Lower leg skin (tissue), 4 donors: ENCODE data around the gene ANXA1. TPM values are rescaled to one million over a fixed set of nuclear protein-coding genes. Genes with fewer than 3 reads are reported as not detected.

Experiments used
- DNase-seq, 2 donors: peaks; one replicate each; pipeline ENCODE4 v3.0.0-alpha.2; 2019; ENCODE audit warnings: low spot score in 2 of 2
- H3K4me3 ChIP-seq: fragments of 200-600 bp; sonication (generic); 2 replicates; pipeline ENCODE4 v1.5.1; 2017; ENCODE audit warnings: mild to moderate bottlenecking, low read depth; ENCODE audit not compliant: poor library complexity, severe bottlenecking
- CTCF ChIP-seq, 3 donors: fragments of 450-650 bp; IDR thresholded peaks; one replicate each; pipeline ENCODE4 v1.5.1; 2016; ENCODE audit warnings: antibody characterized with exemption in 3 of 3, mild to moderate bottlenecking in 3 of 3, moderate library complexity in 2 of 3
- POLR2A ChIP-seq, 2 donors: fragments of 450-650 bp; IDR thresholded peaks; one replicate each; pipeline ENCODE4 v1.6.1; 2016 to 2017; ENCODE audit warnings: antibody characterized with exemption in 2 of 2, mild to moderate bottlenecking in 1 of 2, moderate library complexity in 1 of 2
- WGBS, 2 donors: methylation state at CpG; one replicate each; pipeline ENCODE4 v1.1.5; 2018; 5-methylcytosine and 5-hydroxymethylcytosine counted together
- intact Hi-C: fragments of 100-400 bp; cut with DNase I; formaldehyde crosslinking; loops from one replicate; pipeline ENCODE4 v1.15.0; 2023; ENCODE audit warnings: low total_unique reads
- total RNA-seq, 4 donors: library from RNA; depleted of rRNA; stranded (reverse); fragments of >200 nt; gene quantifications; one replicate each; pipeline ENCODE4 v1.1.0, GENCODE V29; 2016

ANXA1 gene
- total RNA-seq, 4 donors from 2014 or later, result 146 to 284 (median 173) TPM

GRCh38 chr9:73173557-73174329, 22.1 kb downstream of the ANXA1 start:
- intact Hi-C loops, result no loop called here
- no peak for TF ChIP-seq CTCF (IDR thresholded peaks at IDR 0.05)

GRCh38 chr9:73174330-73174980, 22.8 kb downstream of the ANXA1 start:
- intact Hi-C loops, result no loop called here
- DNase-seq, result no peak
- TF ChIP-seq CTCF (IDR thresholded peaks at IDR 0.05) (no peak), POLR2A (IDR thresholded peaks at IDR 0.05) (no peak)
- WGBS, 2 donors, result 91 to 94% methylated on average over 2 of the region's 2 CpGs
- H3K4me3 ChIP-seq, result no peak overlapping the region

More at GRCh38 chr9:73173557-73174329, 22.1 kb downstream of the ANXA1 start:
- WGBS, 2 donors, result 84 to 86% methylated on average over 3 of the region's 3 CpGs
- no peak for DNase-seq
- no peak overlapping the region for H3K4me3 ChIP-seq

- TF ChIP-seq POLR2A (IDR thresholded peaks at IDR 0.05), result no peak
- no peak for TF ChIP-seq CTCF (IDR thresholded peaks at IDR 0.05)
- DNase-seq, result no peak
- 31 to 37% methylated on average over 4 of the region's 4 CpGs for WGBS, 2 donors
- intact Hi-C loops, result loop anchor here (5.0 kb wide), 1 partner anchor 59 kb away; no protein-coding TSS in a partner anchor
- no peak overlapping the region for H3K4me3 ChIP-seq
Observed at GRCh38 chr9:73176450-73176875, 24.8 kb downstream of the ANXA1 start.

- TF ChIP-seq POLR2A (IDR thresholded peaks at IDR 0.05) (no peak), CTCF (IDR thresholded peaks at IDR 0.05) (no peak)
- H3K4me3 ChIP-seq, result no peak overlapping the region
- intact Hi-C loops, result loop anchor here (5.0 kb wide), 1 partner anchor 61 kb away; no protein-coding TSS in a partner anchor
- no peak for DNase-seq
- 68 to 93% methylated on average over 2 of the region's 2 CpGs for WGBS, 2 donors
Observed at GRCh38 chr9:73178044-73178443, 26.4 kb downstream of the ANXA1 start.

- no peak for DNase-seq
- TF ChIP-seq POLR2A (IDR thresholded peaks at IDR 0.05) (no peak), CTCF (IDR thresholded peaks at IDR 0.05) (no peak)
- WGBS, 2 donors, result 33 to 37% methylated on average over 3 of the region's 3 CpGs
- intact Hi-C loops, result loop anchor here (5.0 kb wide), 1 partner anchor 62 kb away; no protein-coding TSS in a partner anchor
- H3K4me3 ChIP-seq, result no peak overlapping the region
Observed at GRCh38 chr9:73179589-73179988, 27.9 kb downstream of the ANXA1 start.
